PC-3 (cell line): Measurements from ENCODE around the gene CNNM1.

ENCODE experiments used
- EZH2 ChIP-seq: fragments of 300-600 bp; sonication (generic); IDR thresholded peaks from one replicate; pipeline ENCODE4 v1.6.1; 2017; ENCODE audit warnings: antibody characterized with exemption, mild to moderate bottlenecking, low read length; ENCODE audit not compliant: unreplicated experiment
- EZH2phosphoT487 ChIP-seq: fragments of 300-600 bp; sonication (generic); IDR thresholded peaks from 2 replicates; pipeline ENCODE4 v1.6.1; 2018; ENCODE audit warnings: mild to moderate bottlenecking, antibody characterized with exemption, low read length, borderline replicate concordance
- TF ChIP-seq, protein P1 (sequence below): fragments of 300-600 bp; sonication (generic); conservative IDR thresholded peaks from 2 replicates; pipeline ENCODE4 v1.5.1; 2017; ENCODE audit warnings: antibody characterized with exemption, low read depth, mild to moderate bottlenecking, low read length

- TF ChIP-seq EZH2 = no peak
- TF ChIP-seq, protein P1, sequence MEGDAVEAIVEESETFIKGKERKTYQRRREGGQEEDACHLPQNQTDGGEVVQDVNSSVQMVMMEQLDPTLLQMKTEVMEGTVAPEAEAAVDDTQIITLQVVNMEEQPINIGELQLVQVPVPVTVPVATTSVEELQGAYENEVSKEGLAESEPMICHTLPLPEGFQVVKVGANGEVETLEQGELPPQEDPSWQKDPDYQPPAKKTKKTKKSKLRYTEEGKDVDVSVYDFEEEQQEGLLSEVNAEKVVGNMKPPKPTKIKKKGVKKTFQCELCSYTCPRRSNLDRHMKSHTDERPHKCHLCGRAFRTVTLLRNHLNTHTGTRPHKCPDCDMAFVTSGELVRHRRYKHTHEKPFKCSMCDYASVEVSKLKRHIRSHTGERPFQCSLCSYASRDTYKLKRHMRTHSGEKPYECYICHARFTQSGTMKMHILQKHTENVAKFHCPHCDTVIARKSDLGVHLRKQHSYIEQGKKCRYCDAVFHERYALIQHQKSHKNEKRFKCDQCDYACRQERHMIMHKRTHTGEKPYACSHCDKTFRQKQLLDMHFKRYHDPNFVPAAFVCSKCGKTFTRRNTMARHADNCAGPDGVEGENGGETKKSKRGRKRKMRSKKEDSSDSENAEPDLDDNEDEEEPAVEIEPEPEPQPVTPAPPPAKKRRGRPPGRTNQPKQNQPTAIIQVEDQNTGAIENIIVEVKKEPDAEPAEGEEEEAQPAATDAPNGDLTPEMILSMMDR = no peak
- TF ChIP-seq EZH2phosphoT487 = no peak
Observed at GRCh38 chr10:99411546-99411945, 82.4 kb downstream of the CNNM1 start.
